Panc1 (cell line): ENCODE measurements around the gene PRMT3. TPM values are rescaled to one million over a fixed set of nuclear protein-coding genes. Genes with fewer than 3 reads are reported as not detected.

Experiments
- ATAC-seq: fragments of 200-7000 bp; cut with Tn5 transposase; 2 replicates; pipeline ENCODE4 v1.9.1; 2020; ENCODE audit warnings: mild to moderate bottlenecking, moderate library complexity
- BruUV-seq: library from RNA; stranded (reverse); fragments of 400-500 nt; replicated peaks from 2 replicates; lab custom pipeline; 2021; lab: Mats Ljungman, UMichigan
- CTCF ChIA-PET: fragments of 300-600 bp; sonication (Branson Sonifier 250); formaldehyde crosslinking; loops from one replicate; lab custom pipeline; 2022; ENCODE audit warnings: antibody characterized with exemption; lab: Charles Lee
- POLR2A ChIA-PET: fragments of 300-600 bp; sonication (Branson Sonifier 250); formaldehyde crosslinking; loops from one replicate; lab custom pipeline; 2022; ENCODE audit warnings: antibody characterized with exemption; lab: Charles Lee
- DNase-seq: peaks from one replicate; pipeline ENCODE4 v3.0.0-alpha.2; 2010; ENCODE audit warnings: low read depth, low spot score
- H3K27ac ChIP-seq: 2 replicates; pipeline ENCODE4 v1.5.1; 2011; ENCODE audit warnings: mild to moderate bottlenecking, low read length, inconsistent platforms
- H3K27me3 ChIP-seq: fragments of 200-500 bp; sonication (Bioruptor generic); 2 replicates; pipeline ENCODE4 v1.6.0; 2014; ENCODE audit warnings: low read length, inconsistent platforms; ENCODE audit not compliant: control insufficient read depth, insufficient read depth
- H3K36me3 ChIP-seq: fragments of 200-500 bp; sonication (Bioruptor generic); 2 replicates; pipeline ENCODE4 v1.5.1; 2014; ENCODE audit warnings: inconsistent platforms, mild to moderate bottlenecking, low read length, moderate library complexity; ENCODE audit not compliant: control insufficient read depth, insufficient read depth
- H3K4me1 ChIP-seq: 2 replicates; pipeline ENCODE4 v1.5.1; 2011; ENCODE audit warnings: inconsistent platforms, mild to moderate bottlenecking, low read length, moderate library complexity; ENCODE audit not compliant: control insufficient read depth, insufficient read depth
- H3K4me3 ChIP-seq, 2 experiments: 2 replicates each; pipeline ENCODE4 v1.5.1; 2011 to 2012; ENCODE audit warnings: low read depth in 2 of 2, low read length in 2 of 2, mild to moderate bottlenecking in 2 of 2, inconsistent platforms in 1 of 2, moderate library complexity in 1 of 2
- H3K9me3 ChIP-seq: fragments of 200-500 bp; sonication (Bioruptor generic); 2 replicates; pipeline ENCODE4 v1.5.1; 2014; ENCODE audit warnings: low read depth, mild to moderate bottlenecking, inconsistent platforms, low read length, moderate library complexity; ENCODE audit not compliant: control insufficient read depth, insufficient read depth
- CTCF ChIP-seq: fragments of 450-650 bp; IDR thresholded peaks from 2 replicates; pipeline ENCODE4 v1.5.1; 2017; ENCODE audit warnings: mild to moderate bottlenecking
- POLR2AphosphoS5 ChIP-seq: IDR thresholded peaks from 2 replicates; pipeline ENCODE4 v1.6.1; 2012; ENCODE audit warnings: mild to moderate bottlenecking, low read depth, low read length, moderate library complexity
- REST ChIP-seq, 2 experiments: IDR thresholded peaks; 2 replicates each; pipeline ENCODE4 v1.6.1; 2011 to 2012; ENCODE audit warnings: low read depth in 2 of 2, control low read depth in 1 of 2, low read length in 1 of 2, mild to moderate bottlenecking in 1 of 2, moderate library complexity in 1 of 2; ENCODE audit not compliant: insufficient read depth in 1 of 2
- SIN3A ChIP-seq: IDR thresholded peaks from 2 replicates; pipeline ENCODE4 v1.6.1; 2012; ENCODE audit warnings: low read depth, mild to moderate bottlenecking, low read length, moderate library complexity, borderline replicate concordance; ENCODE audit not compliant: insufficient read depth
- TCF7L2 ChIP-seq: IDR thresholded peaks from 2 replicates; pipeline ENCODE4 v1.6.1; 2011; ENCODE audit warnings: mild to moderate bottlenecking, low read depth, low read length, inconsistent platforms
- in situ Hi-C: cut with HindIII; loops from 2 replicates; pipeline ENCODE4 v1.10.0; 2016; ENCODE audit warnings: low sequenced_read_pairs, low pct_unique_long_range_greater_than_20kb
- intact Hi-C: fragments of 100-400 bp; cut with micrococcal nuclease; formaldehyde crosslinking; loops from one replicate; pipeline ENCODE4 v1.10.0; 2022; ENCODE audit not compliant: unreplicated experiment
- total RNA-seq: library from RNA; stranded (reverse); gene quantifications from one replicate; pipeline ENCODE4 v1.2.1, GENCODE V29; 2021; ENCODE audit not compliant: unreplicated experiment

Gene PRMT3
- total RNA-seq, 1 experiment from 2014 or later, result 31.2 TPM

GRCh38 chr11:20511982-20512381 lies 124.5 kb downstream of the PRMT3 start:
- H3K4me3 ChIP-seq, result no peak overlapping the region
- BruUV-seq, result no TSS peak
- CTCF ChIA-PET, result no interaction called here

GRCh38 chr11:20512869-20513268 lies 125.4 kb downstream of the PRMT3 start:
- Histone ChIP-seq H3K27ac (no peak overlapping the region), H3K36me3 (no peaks in the 10 kb centered on the region), H3K9me3 (no peaks in the 10 kb centered on the region), H3K27me3 (no peaks in the 10 kb centered on the region), H3K4me1 (no peaks in the 10 kb centered on the region), H3K4me3 (no peak overlapping the region)
- ATAC-seq (no peak), DNase-seq (no peak)
- no TSS peak for BruUV-seq
- ChIA-PET CTCF (no interaction called here), POLR2A (no interaction called here)
- in situ Hi-C loops, result no loop called here
- TF ChIP-seq REST (IDR thresholded peaks at IDR 0.05; ENCODE audit: insufficient read depth in 1 of 2, low read depth in 2 of 2, low read length in 1 of 2), result no peak
- no peak for TF ChIP-seq TCF7L2
- TF ChIP-seq POLR2AphosphoS5, result no peak
- no peak for TF ChIP-seq SIN3A
- no peak for TF ChIP-seq CTCF
- intact Hi-C loops, result no loop called here

More at GRCh38 chr11:20511982-20512381, 124.5 kb downstream of the PRMT3 start:
- Histone ChIP-seq H3K4me1 (no peaks in the 10 kb centered on the region), H3K9me3 (no peaks in the 10 kb centered on the region), H3K27me3 (no peaks in the 10 kb centered on the region), H3K36me3 (no peaks in the 10 kb centered on the region), H3K27ac (no peak overlapping the region)
- intact Hi-C loops (no loop called here), in situ Hi-C loops (no loop called here)
- POLR2A ChIA-PET, result no interaction called here
- ATAC-seq (no peak), DNase-seq (no peak)
- TF ChIP-seq POLR2AphosphoS5, result no peak
- TF ChIP-seq TCF7L2, result no peak
- no peak for TF ChIP-seq REST (IDR thresholded peaks at IDR 0.05; ENCODE audit: insufficient read depth in 1 of 2, low read depth in 2 of 2, low read length in 1 of 2)
- TF ChIP-seq CTCF, result no peak
- TF ChIP-seq SIN3A, result no peak
